GM18508 (cell line): ENCODE measurements around the gene CYP8B1.
A peak's percentile ranks its signal among the peaks of the same experiment; 100 is the strongest.
"Not testable (repeated sequence)": the region's sequence is repeated elsewhere in the genome, so short reads cannot be mapped to it uniquely, and the experiment has no call there.

Source experiments
- ATAC-seq: cut with Tn5 transposase; IDR thresholded peaks from one replicate; pipeline ENCODE4 v1.9.1; 2021; ENCODE audit warnings: moderate number of reproducible peaks; ENCODE audit not compliant: insufficient read depth, unreplicated experiment

Gene CYP8B1

GRCh38 chr3:42887084-42887483 lies 11.4 kb upstream of the CYP8B1 start:
- ATAC-seq, result no peak

GRCh38 chr3:42886294-42886822 lies 10.7 kb upstream of the CYP8B1 start:
- no peak for ATAC-seq

GRCh38 chr3:42884324-42884723 lies 8.6 kb upstream of the CYP8B1 start:
- no peak for ATAC-seq

DNA sequence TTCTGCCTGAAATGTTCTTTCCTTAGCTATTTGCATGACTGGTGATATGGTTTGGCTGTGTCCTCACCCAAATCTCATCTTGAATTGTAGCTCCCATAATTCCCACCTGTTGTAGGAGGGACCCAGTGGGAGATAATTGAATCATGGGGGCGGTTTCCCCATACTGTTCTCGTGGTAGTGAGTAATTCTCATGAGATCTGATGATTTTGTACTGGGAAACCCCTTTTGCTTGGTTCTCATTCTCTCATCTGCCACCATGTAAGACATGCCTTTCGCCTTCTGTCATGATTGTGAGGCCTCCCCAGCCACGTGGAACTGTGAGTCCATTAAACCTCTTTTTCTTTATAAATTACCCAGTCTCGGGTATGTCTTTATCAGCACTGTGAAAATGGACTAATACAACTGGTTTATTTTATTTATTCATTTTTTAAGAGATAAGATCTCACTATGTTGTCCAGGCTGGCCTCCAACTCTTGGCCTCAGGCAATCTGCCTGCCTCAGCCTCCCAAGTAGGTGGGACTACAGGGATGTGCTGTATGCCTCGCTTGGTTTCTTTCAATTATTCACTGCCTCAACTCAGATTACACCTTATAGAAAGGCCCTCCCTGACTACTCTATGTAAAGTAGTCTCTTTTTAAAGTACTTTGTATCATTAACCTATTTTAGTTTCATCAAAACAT lies 7.7 kb upstream of the CYP8B1 start:
- ATAC-seq, result not testable (repeated sequence)

- peak; percentile 83 for ATAC-seq
Measured at GRCh38 chr3:42880601-42881451, 5.1 kb upstream of the CYP8B1 start.

DNA sequence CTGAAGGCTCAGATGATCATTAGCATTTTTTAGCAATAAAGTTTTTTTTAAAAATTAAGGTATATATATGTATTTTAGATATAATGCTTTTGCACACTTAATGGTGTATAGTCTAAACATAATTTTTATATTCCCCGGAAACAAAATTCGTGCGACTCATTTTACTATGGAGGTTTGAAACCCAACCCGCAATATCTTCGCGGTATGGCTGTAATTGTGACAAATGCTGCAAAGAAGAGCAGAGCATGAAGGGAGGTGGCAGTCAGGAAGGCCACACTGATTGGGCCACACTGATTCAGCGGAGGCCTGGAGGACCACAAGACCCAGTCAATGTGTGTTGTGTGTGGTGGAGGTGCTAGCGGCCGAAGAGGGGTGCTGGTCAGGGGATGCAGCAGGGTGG lies 4.5 kb upstream of the CYP8B1 start:
- no peak for ATAC-seq

DNA sequence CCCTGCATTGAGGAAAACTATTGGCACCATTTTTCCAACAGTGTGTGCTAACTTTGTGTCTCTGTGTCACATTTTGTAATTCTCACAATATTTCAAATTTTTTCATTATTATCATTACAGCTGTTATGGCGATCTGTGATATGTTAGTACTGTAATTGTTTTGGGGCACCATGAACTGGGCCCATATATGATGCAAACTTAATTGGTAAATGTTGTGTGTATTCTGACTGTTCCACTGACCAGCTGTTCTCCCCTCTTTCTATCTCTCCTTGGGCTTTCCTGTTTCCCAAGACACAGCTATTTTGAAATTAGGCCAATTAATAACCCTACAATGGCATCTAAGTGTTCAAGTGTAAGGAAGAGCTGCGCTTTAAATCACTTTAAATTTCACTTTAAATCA lies 2.2 kb upstream of the CYP8B1 start:
- ATAC-seq, result no peak

DNA sequence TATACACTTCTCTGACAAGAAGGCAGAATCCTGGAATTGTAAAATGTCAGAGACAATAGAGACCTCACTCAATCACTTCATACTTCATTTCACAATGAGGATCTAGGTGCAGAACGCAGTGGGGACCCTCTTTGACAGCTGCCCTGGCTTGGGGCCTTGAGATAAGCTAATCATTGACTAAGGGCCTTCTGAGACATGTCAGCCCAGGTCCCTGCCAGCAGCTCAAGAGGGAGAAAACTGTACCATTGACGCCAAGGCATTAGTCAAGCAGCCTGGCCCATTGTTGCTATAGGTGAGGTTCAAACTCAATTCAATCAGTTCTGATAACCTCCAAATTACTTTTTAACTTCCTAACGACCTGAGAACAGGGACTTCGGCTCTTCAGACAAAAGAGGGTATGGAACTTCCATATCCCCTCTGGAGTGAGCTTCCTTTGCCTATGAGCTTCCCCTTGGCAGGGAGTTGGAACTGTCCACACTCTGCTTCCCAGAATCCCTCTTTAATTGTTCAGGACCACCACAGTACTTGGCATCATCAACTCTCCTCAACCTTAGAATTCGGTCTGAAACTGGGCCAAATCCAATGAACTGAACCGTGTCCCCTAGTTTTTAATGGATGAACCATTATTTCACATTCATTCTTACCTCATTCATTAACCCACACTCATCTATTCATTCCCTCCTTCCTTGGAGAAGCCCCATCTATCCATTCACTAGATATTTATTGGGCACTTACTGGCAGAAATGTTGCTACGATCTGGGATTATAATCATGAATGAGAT lies 1.5 kb upstream of the CYP8B1 start:
- no peak for ATAC-seq

GRCh38 chr3:42876401-42876800 lies 722 bp upstream of the CYP8B1 start:
- no peak for ATAC-seq

DNA sequence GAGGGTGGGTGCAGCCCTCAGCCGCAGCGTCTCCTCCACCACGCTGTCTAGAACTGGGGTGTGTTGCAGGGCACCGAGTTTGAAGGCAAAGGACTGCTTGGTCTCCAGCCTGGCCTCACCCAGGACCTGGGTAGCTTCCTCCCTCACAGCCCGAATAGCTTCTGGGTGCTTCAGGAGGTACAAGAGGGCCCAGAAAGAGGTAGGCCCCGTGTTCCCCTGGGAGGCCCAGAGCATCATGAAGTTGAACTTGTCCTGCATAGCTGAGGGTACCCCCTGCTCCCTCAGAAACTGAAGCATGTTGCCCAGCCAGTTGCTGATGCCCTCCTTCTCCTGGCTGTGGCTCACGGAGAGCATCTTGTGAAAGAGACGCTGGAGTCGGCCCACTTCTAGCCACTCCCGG lies 930 bp downstream of the CYP8B1 start:
- ATAC-seq, result no peak

GRCh38 chr3:42873221-42873982 lies 2.3 kb downstream of the CYP8B1 start:
- ATAC-seq, result no peak

- no peak for ATAC-seq
Measured at GRCh38 chr3:42872718-42873117, 3.0 kb downstream of the CYP8B1 start.

GRCh38 chr3:42871592-42872196 lies 4.0 kb downstream of the CYP8B1 start:
- ATAC-seq, result no peak

DNA sequence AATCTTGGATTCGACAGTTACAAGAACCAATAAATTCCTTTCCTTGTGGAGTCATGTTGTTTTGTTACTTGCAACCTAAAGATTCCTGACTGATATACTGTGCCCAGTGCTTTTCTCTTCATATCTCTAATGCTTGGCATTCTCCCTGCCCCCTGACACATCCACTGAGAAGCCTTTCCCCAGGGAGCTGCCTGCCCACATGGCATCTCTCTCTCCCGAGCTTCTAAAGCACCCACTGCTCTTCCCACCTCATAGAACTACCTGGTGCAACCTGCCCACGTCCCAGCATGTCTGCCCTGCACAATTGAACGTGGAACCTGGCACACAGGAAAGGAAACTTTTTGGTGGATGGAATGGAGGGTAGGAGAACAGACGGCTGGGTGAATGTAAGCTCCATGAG lies 6.8 kb downstream of the CYP8B1 start:
- no peak for ATAC-seq

GRCh38 chr3:42867138-42867537 lies 8.5 kb downstream of the CYP8B1 start:
- no peak for ATAC-seq

GRCh38 chr3:42865256-42865655 lies 10.4 kb downstream of the CYP8B1 start:
- no peak for ATAC-seq

GRCh38 chr3:42864321-42864950 lies 11.2 kb downstream of the CYP8B1 start:
- no peak for ATAC-seq

DNA sequence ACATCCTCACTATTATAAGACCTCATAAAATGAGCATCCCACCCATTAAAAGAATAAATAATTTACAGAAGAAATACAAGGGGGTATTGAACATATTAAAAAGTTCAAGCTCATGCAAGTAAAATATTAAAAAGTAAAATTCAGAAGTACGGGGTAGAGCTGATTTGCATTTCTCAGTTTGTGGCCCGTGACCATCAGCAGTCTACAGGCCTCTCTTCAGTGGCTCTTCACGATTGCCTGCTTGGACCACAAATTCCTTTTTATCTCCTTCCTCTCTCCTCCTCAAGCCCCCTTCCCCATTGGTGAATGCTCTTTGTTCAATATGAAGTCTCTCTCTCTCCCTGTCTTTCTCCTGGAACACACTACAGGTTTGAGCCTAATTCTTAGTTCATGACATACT lies 19.1 kb downstream of the CYP8B1 start:
- no peak for ATAC-seq
